HG03558 (cell line): ENCODE measurements around the gene ZSWIM5.

ENCODE experiments used
- ATAC-seq: cut with Tn5 transposase; IDR thresholded peaks from one replicate; pipeline ENCODE4 v1.9.1; 2021; ENCODE audit warnings: moderate number of reproducible peaks; ENCODE audit not compliant: unreplicated experiment; ENCODE audit errors: extremely low read depth

The ZSWIM5 gene

DNA sequence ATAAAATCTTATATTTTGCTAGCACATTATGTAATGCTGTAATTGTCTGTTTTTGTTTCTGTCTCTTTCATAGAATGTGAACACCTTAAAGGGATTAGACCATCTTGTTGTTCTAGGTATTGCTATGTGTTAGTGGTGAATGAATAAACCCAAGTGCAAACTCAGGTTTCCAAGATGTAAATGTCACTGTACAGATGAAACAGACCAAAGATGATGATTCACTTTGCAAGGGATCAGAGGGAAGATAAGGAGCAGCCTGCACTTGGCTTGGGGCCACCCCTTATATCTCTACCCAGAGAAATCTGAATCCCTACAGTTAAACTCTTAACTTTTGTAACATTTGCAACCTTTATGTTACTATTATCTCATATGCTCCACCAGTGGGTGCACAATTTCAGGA is 168.9 kb downstream of the ZSWIM5 start:
- ATAC-seq: no peak

DNA sequence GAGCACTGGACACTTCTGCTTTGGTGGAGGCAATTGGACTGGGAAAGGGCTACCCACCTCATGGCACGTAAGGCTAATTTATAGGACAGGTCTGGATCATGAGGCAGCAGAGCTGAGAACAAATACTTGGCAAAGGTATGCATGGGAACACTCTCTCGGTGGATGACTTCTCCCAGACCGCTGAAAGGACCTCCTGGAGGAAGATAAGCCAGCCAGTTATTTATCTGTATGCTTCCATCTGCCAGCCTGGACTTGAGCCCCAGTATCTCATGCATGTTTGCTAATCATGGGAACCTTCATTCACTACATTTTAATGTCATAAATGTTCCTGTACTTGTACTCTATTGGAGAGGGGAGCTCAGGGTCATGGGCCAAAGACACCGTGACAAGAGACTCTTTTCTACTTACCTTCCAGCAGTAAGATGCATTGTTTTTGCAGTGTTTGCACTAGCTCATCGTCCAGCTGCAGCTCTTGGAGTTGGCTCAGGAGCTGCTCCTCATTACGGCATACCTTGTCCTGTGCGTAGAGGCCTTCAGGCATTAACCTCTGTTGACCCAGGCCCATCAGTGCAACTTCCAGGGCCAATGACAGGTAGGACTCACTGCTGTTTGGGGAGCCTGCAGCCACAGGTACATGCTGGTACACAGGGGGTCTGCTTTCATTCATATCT is 170.6 kb downstream of the ZSWIM5 start:
- no peak for ATAC-seq

GRCh38 chr1:45033356-45033755 is 173.0 kb downstream of the ZSWIM5 start:
- no peak for ATAC-seq

- ATAC-seq: no peak
These were observed 173.6 kb downstream of the ZSWIM5 start for GRCh38 chr1:45032837-45033236.

GRCh38 chr1:45026446-45026845 is 180.0 kb downstream of the ZSWIM5 start:
- ATAC-seq: no peak

DNA sequence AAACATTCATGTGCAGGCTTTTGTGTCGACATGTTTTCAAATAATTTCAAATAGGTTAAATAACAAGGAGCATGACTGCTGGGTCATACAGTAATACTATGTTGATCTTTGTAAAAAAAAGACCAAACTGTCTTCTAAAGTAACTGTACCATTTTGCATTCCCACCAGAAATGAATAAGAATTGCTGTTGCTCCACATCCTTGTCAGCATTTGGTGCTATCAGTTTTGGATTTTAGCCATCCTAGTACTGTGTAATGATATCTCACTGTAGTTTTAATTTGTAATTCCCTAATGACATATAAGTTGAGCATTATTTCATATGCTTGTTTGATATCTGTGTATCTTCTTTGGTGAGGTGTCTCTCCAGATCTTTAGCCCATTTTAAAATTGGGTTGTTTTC is 182.7 kb downstream of the ZSWIM5 start:
- ATAC-seq: no peak

GRCh38 chr1:45018599-45019230 is 187.7 kb downstream of the ZSWIM5 start:
- ATAC-seq: no peak

GRCh38 chr1:45016767-45017166 is 189.6 kb downstream of the ZSWIM5 start:
- no peak for ATAC-seq

DNA sequence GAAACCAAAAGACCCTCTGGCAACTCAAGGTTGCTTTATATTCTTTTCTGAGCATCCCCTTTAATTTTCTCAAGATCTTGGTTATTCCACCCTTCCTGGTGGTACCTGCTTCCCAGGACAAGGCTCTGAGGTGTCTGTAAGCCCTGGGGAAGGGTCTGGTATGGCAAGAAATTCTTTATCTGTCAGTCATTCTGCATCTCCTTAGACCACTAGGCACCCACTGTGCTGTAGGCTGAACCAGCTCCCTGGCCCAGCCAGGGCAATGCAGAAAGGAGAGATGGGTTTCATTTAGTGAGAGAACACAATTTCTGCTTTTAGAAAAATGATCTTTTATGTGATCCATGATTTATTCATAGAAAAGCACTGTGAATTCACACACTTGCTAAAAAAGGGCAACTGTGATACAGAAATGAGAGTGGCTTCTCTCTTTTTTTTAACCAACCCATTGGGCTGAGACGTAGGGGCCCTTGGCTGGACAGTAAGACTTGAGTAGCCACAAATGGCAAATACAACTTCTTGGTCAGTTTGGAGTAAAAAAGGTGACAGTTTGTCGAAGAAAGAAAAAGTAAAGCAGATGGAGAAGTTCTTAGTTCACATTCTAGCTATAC is 190.2 kb downstream of the ZSWIM5 start:
- no peak for ATAC-seq

- ATAC-seq: no peak
These were observed 190.7 kb downstream of the ZSWIM5 start for GRCh38 chr1:45015683-45016082.

DNA sequence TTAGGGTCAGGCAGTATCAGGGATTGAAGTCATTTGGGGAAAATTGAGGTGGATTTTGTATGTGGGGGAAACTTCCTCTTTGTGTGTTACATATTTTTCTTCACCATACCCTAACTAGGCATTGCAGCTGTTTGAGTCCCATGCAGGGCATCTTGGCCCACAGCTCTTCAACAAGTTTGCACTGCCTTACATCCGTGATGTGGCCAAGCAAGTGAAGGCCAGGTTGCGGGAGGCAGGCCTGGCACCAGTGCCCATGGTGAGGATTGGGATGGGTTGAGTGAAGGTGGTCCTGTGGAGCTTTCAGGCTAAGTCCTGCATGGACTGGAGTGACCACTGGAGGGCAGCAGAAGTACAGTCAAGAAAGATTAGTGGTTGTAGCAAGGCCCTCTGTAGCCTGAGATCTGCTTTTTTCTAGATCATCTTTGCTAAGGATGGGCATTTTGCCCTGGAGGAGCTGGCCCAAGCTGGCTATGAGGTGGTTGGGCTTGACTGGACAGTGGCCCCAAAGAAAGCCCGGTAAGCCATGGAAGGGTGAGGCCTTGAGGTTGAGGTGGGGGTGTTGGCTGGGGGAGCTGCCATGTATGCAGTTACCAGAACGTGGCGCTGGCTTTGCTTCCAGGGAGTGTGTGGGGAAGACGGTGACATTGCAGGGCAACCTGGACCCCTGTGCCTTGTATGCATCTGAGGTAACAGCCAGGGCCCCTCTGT is 191.9 kb downstream of the ZSWIM5 start:
- ATAC-seq: no peak

DNA sequence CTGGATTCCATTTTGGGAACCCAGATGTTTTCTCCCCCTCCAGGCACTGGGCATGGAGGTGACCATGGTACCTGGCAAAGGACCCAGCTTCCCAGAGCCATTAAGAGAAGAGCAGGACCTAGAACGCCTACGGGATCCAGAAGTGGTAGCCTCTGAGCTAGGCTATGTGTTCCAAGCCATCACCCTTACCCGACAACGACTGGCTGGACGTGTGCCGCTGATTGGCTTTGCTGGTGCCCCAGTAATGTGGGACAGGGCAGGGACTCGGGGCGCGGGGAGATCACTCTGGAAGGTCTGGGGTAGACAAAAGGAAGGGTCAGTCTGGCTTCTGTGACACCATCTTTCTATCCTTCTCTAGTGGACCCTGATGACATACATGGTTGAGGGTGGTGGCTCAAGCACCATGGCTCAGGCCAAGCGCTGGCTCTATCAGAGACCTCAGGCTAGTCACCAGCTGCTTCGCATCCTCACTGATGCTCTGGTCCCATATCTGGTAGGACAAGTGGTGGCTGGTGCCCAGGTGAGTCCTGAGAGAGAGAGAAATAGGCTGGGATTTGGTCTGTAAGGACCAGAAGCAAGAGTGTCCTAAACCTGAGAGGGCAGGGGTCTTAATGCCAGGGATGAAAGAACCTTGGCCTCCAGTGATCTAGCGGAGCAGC is 192.7 kb downstream of the ZSWIM5 start:
- no peak for ATAC-seq

GRCh38 chr1:45012639-45013278 is 193.6 kb downstream of the ZSWIM5 start:
- ATAC-seq: no peak

GRCh38 chr1:45011837-45012638 is 194.4 kb downstream of the ZSWIM5 start, which contains the start of gene UROD:
Gene UROD (plus strand): TSS chr1:45012254. CDS start chr1:45012266, 12 bp downstream.
- peak; percentile 45 for ATAC-seq

DNA sequence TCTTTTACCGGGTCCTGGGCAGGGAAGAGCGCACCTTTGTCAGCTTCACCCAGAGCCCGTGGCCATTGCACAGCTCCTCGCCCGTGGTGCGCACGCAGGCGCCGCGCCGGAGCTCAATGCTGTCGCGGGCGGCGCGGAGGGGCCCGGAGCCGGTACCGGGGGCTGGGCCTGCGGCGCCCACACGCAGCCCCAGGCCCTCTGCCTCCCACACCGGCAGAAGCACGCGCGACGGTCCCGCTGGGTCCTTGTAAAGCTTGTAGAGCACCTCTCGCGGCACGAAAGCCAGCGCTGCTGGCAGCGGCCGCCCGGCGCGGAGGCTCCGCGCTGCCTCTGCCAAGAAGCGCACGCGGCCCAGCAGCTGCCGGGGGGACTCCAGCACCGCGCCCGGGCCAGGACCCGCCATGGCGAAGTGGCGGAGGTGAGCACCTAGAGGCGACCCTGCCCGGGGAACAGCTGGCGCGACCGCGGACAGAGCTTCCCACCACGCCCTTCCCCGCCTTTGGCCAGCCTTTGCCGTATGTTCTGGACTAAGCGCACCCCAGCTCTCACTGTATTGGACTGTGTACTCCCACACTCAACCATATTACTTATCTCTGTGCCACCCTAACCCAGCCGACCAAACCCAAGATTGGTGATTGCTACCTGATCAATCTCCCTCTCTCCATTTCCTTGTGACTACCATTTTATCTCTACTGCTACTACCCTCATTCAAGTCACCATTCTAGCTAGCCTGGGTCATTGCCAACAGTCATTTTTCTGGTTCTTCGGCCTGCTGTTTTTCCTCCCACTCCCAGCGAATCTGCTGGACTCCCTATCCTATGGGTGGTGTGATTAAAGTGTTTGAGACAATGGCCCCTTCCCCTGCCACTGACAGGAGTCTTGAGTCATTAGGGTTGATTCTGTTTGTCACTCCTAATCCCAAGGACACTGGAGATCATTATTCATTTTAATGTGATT is 195.3 kb downstream of the ZSWIM5 start, which contains the start of gene HECTD3:
TSS of gene HECTD3 (minus strand) at position 470 of the 957 bp plus-strand sequence. CDS start at position 403, 67 bp downstream.
- peak; percentile 43 for ATAC-seq

DNA sequence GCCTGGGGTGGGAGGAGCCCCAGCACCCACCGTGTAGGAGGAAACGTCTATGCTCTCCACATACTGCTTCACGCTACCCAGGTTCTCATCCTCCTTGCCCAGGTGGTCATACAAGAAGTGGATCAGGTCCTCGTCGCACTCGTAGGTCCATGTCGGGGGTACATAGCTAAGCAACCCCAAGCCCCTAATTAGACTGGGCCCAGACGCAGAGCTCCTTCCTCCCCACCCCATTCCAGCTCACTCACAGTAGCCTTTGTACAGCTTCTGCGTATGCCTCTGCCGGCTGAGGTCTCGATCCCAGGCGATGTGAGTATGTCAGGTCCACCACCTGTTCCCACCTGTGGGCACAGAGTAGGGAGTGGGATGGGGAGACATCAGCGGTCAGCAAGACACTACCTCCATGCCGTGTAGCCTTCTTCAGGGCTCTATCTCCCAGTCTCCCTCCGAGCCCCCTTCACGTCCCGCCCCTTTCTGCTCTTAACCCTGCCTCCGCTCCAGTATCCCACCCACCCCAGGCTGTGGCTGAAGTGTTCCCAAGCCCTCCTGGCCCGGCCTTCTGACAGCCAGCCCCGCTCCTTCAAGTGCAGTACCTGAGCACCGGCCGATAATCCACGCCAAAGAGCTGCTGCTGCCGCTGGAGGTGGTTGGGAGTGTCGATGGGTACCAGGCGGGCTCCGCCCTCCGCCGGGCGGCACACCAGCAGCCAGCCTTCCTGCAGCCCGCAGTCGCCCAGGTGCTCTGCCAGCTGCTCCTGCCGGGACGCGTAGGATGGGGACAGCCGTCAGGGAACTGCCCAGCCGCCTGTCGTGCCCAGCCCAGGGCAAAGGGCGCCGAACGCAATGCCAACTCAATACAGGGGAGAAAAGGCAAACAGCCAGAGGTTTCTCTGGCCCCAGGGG is 196.2 kb downstream of the ZSWIM5 start:
- no peak for ATAC-seq

- no peak for ATAC-seq
These were observed 197.0 kb downstream of the ZSWIM5 start for GRCh38 chr1:45009296-45009865.
